HepG2 (cell line): ENCODE measurements around the gene SPAG6. TPM values are rescaled to one million over a fixed set of nuclear protein-coding genes. Genes with fewer than 3 reads are reported as not detected.

Source experiments
- AKAP8 ChIP-seq: sonication (generic); formaldehyde crosslinking; IDR thresholded peaks from 2 replicates; pipeline ENCODE4 v1.5.1; 2020; ENCODE audit warnings: mild to moderate bottlenecking, missing genetic modification reagents
- EED ChIP-seq: sonication (generic); formaldehyde crosslinking; IDR thresholded peaks from 2 replicates; pipeline ENCODE4 v1.5.0; 2020; ENCODE audit warnings: mild to moderate bottlenecking, missing genetic modification reagents
- EP300 ChIP-seq, 3 experiments: sonication (generic) in 1 of 3; formaldehyde crosslinking in 1 of 3; IDR thresholded peaks; 2 replicates each; pipeline versions ENCODE4 v1.5.1 to v1.6.1; 2011 to 2020; ENCODE audit warnings: low read depth in 2 of 3, low read length in 2 of 3, borderline replicate concordance in 1 of 3, improper control_type of control experiment in 1 of 3, mild to moderate bottlenecking in 1 of 3, missing genetic modification reagents in 1 of 3, moderate library complexity in 1 of 3
- FOXJ3 ChIP-seq: sonication (generic); formaldehyde crosslinking; IDR thresholded peaks from 2 replicates; pipeline ENCODE4 v1.4.0; 2020; ENCODE audit warnings: missing genetic modification reagents, mild to moderate bottlenecking, borderline replicate concordance
- FOXK2 ChIP-seq: fragments of 450-650 bp; IDR thresholded peaks from 2 replicates; pipeline ENCODE4 v1.6.1; 2016
- KAT8 ChIP-seq: IDR thresholded peaks from 2 replicates; pipeline ENCODE4 v1.6.1; 2016; ENCODE audit warnings: missing genetic modification reagents, missing compliant biosample characterization
- KLF12 ChIP-seq: sonication (generic); formaldehyde crosslinking; IDR thresholded peaks from 2 replicates; pipeline ENCODE4 v1.4.0; 2020; ENCODE audit warnings: missing genetic modification reagents, borderline replicate concordance
- PRPF4 ChIP-seq: fragments of 200-400 bp; formaldehyde crosslinking; IDR thresholded peaks from 2 replicates; pipeline ENCODE4 v1.6.1; 2016; ENCODE audit warnings: low read length, low read depth; ENCODE audit not compliant: poor library complexity, severe bottlenecking
- SNAI1 ChIP-seq: sonication (generic); formaldehyde crosslinking; IDR thresholded peaks from 2 replicates; pipeline ENCODE4 v1.5.0; 2020; ENCODE audit warnings: mild to moderate bottlenecking, missing genetic modification reagents, borderline replicate concordance
- ZHX2 ChIP-seq, 2 experiments: sonication (generic) in 1 of 2; formaldehyde crosslinking in 1 of 2; IDR thresholded peaks; 2 replicates each; pipeline versions ENCODE4 v1.6.1 to v1.9.0; 2014 to 2022; ENCODE audit warnings: antibody characterized with exemption in 1 of 2, borderline replicate concordance in 1 of 2, inconsistent platforms in 1 of 2, low read depth in 1 of 2, missing genetic modification reagents in 1 of 2
- ZNF230 ChIP-seq: sonication (generic); formaldehyde crosslinking; IDR thresholded peaks from 2 replicates; pipeline ENCODE4 v1.4.0; 2020; ENCODE audit warnings: mild to moderate bottlenecking, missing genetic modification reagents
- ZNF558 ChIP-seq: sonication (generic); formaldehyde crosslinking; IDR thresholded peaks from 2 replicates; pipeline ENCODE4 v1.9.0; 2022; ENCODE audit warnings: mild to moderate bottlenecking, missing genetic modification reagents, borderline replicate concordance
- ZNF589 ChIP-seq: sonication (generic); formaldehyde crosslinking; conservative IDR thresholded peaks from 2 replicates; pipeline ENCODE4 v1.8.0; 2022; ENCODE audit warnings: mild to moderate bottlenecking, moderate library complexity, missing genetic modification reagents
- ZNF709 ChIP-seq: sonication (generic); formaldehyde crosslinking; IDR thresholded peaks from 2 replicates; pipeline ENCODE4 v1.5.0; 2020; ENCODE audit warnings: mild to moderate bottlenecking, missing genetic modification reagents
- ZNF883 ChIP-seq: sonication (generic); formaldehyde crosslinking; IDR thresholded peaks from 2 replicates; pipeline ENCODE4 v1.5.1; 2020; ENCODE audit warnings: mild to moderate bottlenecking, missing genetic modification reagents; ENCODE audit errors: not compliant biosample characterization
- ZSCAN9 ChIP-seq: IDR thresholded peaks from 2 replicates; pipeline ENCODE4 v1.6.1; 2016; ENCODE audit warnings: borderline replicate concordance
- polyA plus RNA-seq, 8 experiments: library from polyadenylated mRNA; depleted of rRNA in 3 of 8; stranded (reverse) in 7 of 8; unstranded in 1 of 8; fragments of >200 nt; fragmentation: Illumina TruSeq in 4 of 8; extraction: Trizol in 4 of 8; gene quantifications; 2 replicates each; pipeline versions ENCODE4 v1.2.1 to v1.2.3, GENCODE V29; 2011 to 2016; ENCODE audit warnings: low read depth in 4 of 8, missing spikeins in 1 of 8, mixed read lengths in 1 of 8; ENCODE audit not compliant: insufficient read depth in 1 of 8
- total RNA-seq, 5 experiments: library from RNA; depleted of rRNA; stranded (reverse); fragments of >200 nt; fragmentation: Illumina TruSeq; extraction: Trizol; gene quantifications; 2 replicates each; pipeline ENCODE4 v1.2.3, GENCODE V29; 2016; ENCODE audit warnings: low read depth in 1 of 5
- TF ChIP-seq, protein P1 (sequence below): IDR thresholded peaks from 2 replicates; pipeline ENCODE4 v1.6.1; 2016; ENCODE audit warnings: low read depth
- TF ChIP-seq, protein P2 (sequence below): IDR thresholded peaks from 2 replicates; pipeline ENCODE4 v1.6.1; 2016; ENCODE audit warnings: control low read depth
- TF ChIP-seq, protein P3 (sequence below): sonication (generic); formaldehyde crosslinking; IDR thresholded peaks from 2 replicates; pipeline ENCODE4 v1.5.0; 2020; ENCODE audit warnings: missing genetic modification reagents

Gene SPAG6
- total and polyA plus RNA-seq, 2 of the 13 experiments (the other 11 are each of a cell fraction or from before 2014, with no cell fraction given) = not detected

DNA sequence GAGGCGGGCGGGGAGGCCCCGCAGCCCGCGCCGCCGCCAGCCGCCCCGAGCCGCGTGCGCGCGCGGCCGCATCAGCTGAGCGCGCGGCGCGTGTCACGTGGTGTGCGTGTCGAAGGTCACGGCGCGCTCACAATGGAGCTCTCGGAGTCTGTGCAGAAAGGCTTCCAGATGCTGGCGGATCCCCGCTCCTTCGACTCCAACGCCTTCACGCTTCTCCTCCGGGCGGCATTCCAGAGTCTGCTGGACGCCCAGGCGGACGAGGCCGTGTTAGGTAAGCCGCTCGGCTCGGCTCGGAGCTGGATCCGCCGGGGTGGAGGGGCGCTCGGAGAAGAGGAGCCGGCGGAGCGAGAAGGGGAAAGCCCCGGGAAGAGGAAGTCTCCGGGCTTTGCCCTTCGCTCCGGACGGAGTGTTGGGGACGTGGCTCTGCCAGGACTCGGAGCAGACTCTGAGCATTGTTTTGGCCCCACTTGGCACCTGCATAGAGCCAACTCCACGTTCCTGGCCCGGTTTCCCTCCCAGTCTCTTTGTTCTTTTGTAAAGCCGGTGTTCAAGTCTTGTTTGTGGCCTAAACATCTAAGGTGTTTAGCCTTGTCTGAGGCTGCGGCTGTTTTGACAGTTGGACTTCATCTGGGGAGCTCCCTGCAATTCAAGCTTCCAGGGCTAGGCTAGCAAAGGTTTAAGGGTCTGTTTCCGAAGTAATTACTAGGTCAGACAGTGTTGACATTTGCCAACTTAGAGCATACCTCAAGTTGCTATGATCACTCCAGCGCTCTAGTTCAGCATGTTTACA lies 28.8 kb upstream of the SPAG6 start, which contains the start of gene COMMD3 (continued):
- no peak for TF ChIP-seq ZHX2 (IDR thresholded peaks at IDR 0.05; ENCODE audit: low read depth)
- no peak for TF ChIP-seq ZHX2 (CRISPR knock-in tag; IDR thresholded peaks at IDR 0.05; ENCODE audit: borderline replicate concordance)
- TF ChIP-seq EP300 (IDR thresholded peaks at IDR 0.05; ENCODE audit: low read depth in 2 of 2, low read length in 2 of 2) = no peak
- TF ChIP-seq EP300 (CRISPR knock-in tag; IDR thresholded peaks at IDR 0.05; ENCODE audit: borderline replicate concordance) = 0 out of 2 replicates have a peak, but pooled peaks have one; percentile 34
- no peak for TF ChIP-seq ZNF230
- TF ChIP-seq ZNF558 (CRISPR knock-in tag) = peak; percentile 84; the same call in 1 of the 2 replicates
- TF ChIP-seq SNAI1 (CRISPR knock-in tag) = peak; percentile 70; the same call in 1 of the 2 replicates
- TF ChIP-seq FOXK2 = no peak
- TF ChIP-seq PRPF4 = no peak
- TF ChIP-seq, protein P1, sequence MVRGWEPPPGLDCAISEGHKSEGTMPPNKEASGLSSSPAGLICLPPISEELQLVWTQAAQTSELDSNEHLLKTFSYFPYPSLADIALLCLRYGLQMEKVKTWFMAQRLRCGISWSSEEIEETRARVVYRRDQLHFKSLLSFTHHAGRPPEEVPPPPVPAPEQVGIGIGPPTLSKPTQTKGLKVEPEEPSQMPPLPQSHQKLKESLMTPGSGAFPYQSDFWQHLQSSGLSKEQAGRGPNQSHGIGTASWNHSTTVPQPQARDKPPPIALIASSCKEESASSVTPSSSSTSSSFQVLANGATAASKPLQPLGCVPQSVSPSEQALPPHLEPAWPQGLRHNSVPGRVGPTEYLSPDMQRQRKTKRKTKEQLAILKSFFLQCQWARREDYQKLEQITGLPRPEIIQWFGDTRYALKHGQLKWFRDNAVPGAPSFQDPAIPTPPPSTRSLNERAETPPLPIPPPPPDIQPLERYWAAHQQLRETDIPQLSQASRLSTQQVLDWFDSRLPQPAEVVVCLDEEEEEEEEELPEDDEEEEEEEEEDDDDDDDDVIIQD (CRISPR knock-in tag) = no peak
- TF ChIP-seq ZSCAN9 (CRISPR knock-in tag) = no peak; the same call in 1 of the 2 replicates
- TF ChIP-seq ZNF589 = peak; percentile 58; the same call in 1 of the 2 replicates
- TF ChIP-seq, protein P2, sequence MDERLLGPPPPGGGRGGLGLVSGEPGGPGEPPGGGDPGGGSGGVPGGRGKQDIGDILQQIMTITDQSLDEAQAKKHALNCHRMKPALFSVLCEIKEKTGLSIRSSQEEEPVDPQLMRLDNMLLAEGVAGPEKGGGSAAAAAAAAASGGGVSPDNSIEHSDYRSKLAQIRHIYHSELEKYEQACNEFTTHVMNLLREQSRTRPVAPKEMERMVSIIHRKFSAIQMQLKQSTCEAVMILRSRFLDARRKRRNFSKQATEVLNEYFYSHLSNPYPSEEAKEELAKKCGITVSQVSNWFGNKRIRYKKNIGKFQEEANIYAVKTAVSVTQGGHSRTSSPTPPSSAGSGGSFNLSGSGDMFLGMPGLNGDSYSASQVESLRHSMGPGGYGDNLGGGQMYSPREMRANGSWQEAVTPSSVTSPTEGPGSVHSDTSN (CRISPR knock-in tag) = no peak
- TF ChIP-seq EED (CRISPR knock-in tag) = no peak
- peak; percentile 77 for TF ChIP-seq ZNF883 (CRISPR knock-in tag)
- peak; percentile 70 for TF ChIP-seq ZNF709 (CRISPR knock-in tag)
- TF ChIP-seq, protein P3, sequence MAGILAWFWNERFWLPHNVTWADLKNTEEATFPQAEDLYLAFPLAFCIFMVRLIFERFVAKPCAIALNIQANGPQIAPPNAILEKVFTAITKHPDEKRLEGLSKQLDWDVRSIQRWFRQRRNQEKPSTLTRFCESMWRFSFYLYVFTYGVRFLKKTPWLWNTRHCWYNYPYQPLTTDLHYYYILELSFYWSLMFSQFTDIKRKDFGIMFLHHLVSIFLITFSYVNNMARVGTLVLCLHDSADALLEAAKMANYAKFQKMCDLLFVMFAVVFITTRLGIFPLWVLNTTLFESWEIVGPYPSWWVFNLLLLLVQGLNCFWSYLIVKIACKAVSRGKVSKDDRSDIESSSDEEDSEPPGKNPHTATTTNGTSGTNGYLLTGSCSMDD (CRISPR knock-in tag) = no peak
- TF ChIP-seq KLF12 (CRISPR knock-in tag) = no peak
- TF ChIP-seq AKAP8 (CRISPR knock-in tag) = no peak
- peak; percentile 58; the same call in 1 of the 2 replicates for TF ChIP-seq KAT8
- no peak for TF ChIP-seq FOXJ3
